ENCODE results near the gene PTPN14.
"Not testable (repeated sequence)": the region's sequence is repeated elsewhere in the genome, so short reads cannot be mapped to it uniquely, and the experiment has no call there.

Gene PTPN14

DNA sequence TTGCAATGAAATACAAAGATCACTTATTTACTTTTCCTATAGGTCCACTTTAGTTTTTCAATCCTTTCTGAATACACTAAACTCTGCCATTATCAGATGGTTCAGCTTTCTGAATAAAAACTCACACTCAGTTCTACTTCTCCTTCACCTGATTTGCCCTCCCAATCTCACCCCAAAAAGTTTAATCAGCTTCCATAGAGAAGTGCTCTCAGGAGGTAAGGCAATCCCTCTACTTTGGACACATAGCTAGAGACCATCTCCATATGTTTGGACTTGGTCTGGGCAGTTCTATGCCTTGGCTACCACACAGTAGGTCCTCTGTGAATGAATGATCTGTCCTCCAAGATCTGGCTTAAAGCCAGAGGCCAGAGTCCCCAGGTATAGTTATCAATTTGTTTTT, 40.9 kb downstream of the PTPN14 start:
- H3K4me3 ChIP-seq (ENCODE audit: low read depth, low read length) = no peak overlapping the region
- DNase-seq (ENCODE audit: low read depth) = no peak
- TF ChIP-seq, protein P1, sequence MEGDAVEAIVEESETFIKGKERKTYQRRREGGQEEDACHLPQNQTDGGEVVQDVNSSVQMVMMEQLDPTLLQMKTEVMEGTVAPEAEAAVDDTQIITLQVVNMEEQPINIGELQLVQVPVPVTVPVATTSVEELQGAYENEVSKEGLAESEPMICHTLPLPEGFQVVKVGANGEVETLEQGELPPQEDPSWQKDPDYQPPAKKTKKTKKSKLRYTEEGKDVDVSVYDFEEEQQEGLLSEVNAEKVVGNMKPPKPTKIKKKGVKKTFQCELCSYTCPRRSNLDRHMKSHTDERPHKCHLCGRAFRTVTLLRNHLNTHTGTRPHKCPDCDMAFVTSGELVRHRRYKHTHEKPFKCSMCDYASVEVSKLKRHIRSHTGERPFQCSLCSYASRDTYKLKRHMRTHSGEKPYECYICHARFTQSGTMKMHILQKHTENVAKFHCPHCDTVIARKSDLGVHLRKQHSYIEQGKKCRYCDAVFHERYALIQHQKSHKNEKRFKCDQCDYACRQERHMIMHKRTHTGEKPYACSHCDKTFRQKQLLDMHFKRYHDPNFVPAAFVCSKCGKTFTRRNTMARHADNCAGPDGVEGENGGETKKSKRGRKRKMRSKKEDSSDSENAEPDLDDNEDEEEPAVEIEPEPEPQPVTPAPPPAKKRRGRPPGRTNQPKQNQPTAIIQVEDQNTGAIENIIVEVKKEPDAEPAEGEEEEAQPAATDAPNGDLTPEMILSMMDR (IDR thresholded peaks at IDR 0.05; ENCODE audit: insufficient read depth, low read depth, low read length, missing control alignments) = no peak

DNA sequence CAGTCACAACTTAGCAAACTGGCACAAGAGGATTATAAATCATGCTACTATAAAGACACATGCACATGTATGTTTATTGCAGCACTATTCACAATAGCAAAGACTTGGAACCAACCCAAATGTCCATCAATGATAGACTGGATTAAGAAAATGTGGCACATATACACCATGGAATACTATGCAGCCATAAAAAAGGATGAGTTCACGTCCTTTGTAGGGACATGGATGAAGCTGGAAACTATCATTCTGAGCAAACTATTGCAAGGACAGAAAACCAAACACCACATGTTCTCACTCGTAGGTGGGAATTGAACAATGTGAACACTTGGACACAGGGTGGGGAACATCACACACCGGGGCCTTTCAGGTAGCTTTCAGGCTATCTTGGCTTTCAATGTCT, 41.8 kb downstream of the PTPN14 start:
- DNase-seq (ENCODE audit: low read depth); H3K4me3 ChIP-seq (ENCODE audit: low read depth, low read length): not testable (repeated sequence)

GRCh38 chr1:214506972-214507431, 44.4 kb downstream of the PTPN14 start:
- no peak overlapping the region for H3K4me3 ChIP-seq (ENCODE audit: low read depth, low read length)
- DNase-seq (ENCODE audit: low read depth) = no peak
- TF ChIP-seq, protein P1 (IDR thresholded peaks at IDR 0.05; ENCODE audit: insufficient read depth, low read depth, low read length, missing control alignments) = no peak

DNA sequence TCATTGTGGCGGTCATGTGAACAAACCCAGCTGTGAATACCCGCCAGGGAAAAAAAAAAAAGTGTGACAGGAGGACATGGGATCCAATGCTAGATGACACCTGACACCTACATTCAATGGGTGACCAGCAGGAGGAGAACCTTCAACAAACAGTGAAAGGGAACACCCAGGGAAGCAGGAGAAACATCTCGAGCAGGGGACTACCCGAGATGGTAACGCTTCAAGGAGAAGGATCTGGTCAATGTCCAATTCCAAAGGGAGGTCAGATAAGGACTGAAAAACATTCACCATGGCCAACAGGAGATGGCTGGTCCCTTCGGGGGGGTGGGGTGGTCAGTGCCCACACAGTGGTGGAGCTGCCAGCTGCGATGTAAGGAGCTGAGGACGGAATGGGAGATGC, 46.3 kb downstream of the PTPN14 start:
- H3K4me3 ChIP-seq (ENCODE audit: low read depth, low read length) = no peak overlapping the region
- DNase-seq (ENCODE audit: low read depth) = no peak
- TF ChIP-seq, protein P1 (IDR thresholded peaks at IDR 0.05; ENCODE audit: insufficient read depth, low read depth, low read length, missing control alignments) = no peak

- no peak overlapping the region for H3K4me3 ChIP-seq (ENCODE audit: low read depth, low read length)
- TF ChIP-seq, protein P1 (IDR thresholded peaks at IDR 0.05; ENCODE audit: insufficient read depth, low read depth, low read length, missing control alignments) = no peak
- no peak for DNase-seq (ENCODE audit: low read depth)
These were observed 47.1 kb downstream of the PTPN14 start for GRCh38 chr1:214504330-214504729.

DNA sequence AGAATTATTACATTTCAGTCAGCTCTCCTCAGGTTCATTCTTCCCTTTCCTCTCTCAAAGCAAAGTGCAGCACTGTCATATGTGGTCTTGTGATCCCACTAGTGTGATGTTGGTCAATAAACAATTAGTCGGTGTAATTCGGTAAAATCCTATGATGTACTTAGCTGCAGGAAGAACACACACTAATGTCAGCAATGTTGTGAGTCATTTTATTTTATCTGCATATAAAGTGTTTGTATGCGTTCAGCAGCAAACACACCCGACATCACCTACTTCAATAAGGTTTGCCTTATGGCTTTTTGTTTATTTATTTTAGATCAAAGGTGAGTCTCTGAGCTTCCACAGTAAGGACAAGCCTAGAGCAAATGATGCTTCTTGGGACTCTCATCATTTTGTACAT, 47.8 kb downstream of the PTPN14 start:
- no peak for DNase-seq (ENCODE audit: low read depth)
- H3K4me3 ChIP-seq (ENCODE audit: low read depth, low read length) = no peak overlapping the region
- TF ChIP-seq, protein P1 (IDR thresholded peaks at IDR 0.05; ENCODE audit: insufficient read depth, low read depth, low read length, missing control alignments) = no peak

GRCh38 chr1:214500340-214501055, 50.9 kb downstream of the PTPN14 start:
- TF ChIP-seq, protein P1 (IDR thresholded peaks at IDR 0.05; ENCODE audit: insufficient read depth, low read depth, low read length, missing control alignments) = no peak
- H3K4me3 ChIP-seq (ENCODE audit: low read depth, low read length) = no peak overlapping the region
- DNase-seq (ENCODE audit: low read depth) = no peak
